GM12874 (cell line): Measurements from ENCODE around the gene SNTG2.

Experiments
- CTCF ChIP-seq: IDR thresholded peaks from 2 replicates; pipeline ENCODE4 v1.5.1; 2011; ENCODE audit warnings: low read depth, mild to moderate bottlenecking, control low read depth, low read length, moderate library complexity; ENCODE audit not compliant: insufficient read depth

SNTG2 gene

GRCh38 chr2:929011-929735 is 21.5 kb upstream of the SNTG2 start:
- TF ChIP-seq CTCF, result no peak

GRCh38 chr2:929925-930324 is 20.7 kb upstream of the SNTG2 start:
- TF ChIP-seq CTCF, result no peak

GRCh38 chr2:930935-931334 is 19.7 kb upstream of the SNTG2 start:
- no peak for TF ChIP-seq CTCF

- no peak for TF ChIP-seq CTCF
Observed at GRCh38 chr2:932320-933115, 18.1 kb upstream of the SNTG2 start.

GRCh38 chr2:933734-934295 is 16.8 kb upstream of the SNTG2 start:
- no peak for TF ChIP-seq CTCF

- no peak for TF ChIP-seq CTCF
Observed at GRCh38 chr2:937530-937929, 13.1 kb upstream of the SNTG2 start.

GRCh38 chr2:938181-939005 is 12.3 kb upstream of the SNTG2 start:
- no peak for TF ChIP-seq CTCF
